Hepatocyte (in vitro differentiated cells): ENCODE data around the gene MAPK4. TPM values are rescaled to one million over a fixed set of nuclear protein-coding genes. Genes with fewer than 3 reads are reported as not detected.

Source experiments
- DNase-seq: peaks from one replicate; pipeline ENCODE4 v3.0.0-alpha.2; 2016; ENCODE audit warnings: low spot score
- H2AFZ ChIP-seq: fragments of 200-600 bp; sonication (generic); 2 replicates; pipeline ENCODE4 v1.6.0; 2016; ENCODE audit warnings: antibody characterized with exemption, mild to moderate bottlenecking
- H3K27ac ChIP-seq: fragments of 200-600 bp; sonication (generic); 2 replicates; pipeline ENCODE4 v1.5.1; 2016; ENCODE audit warnings: mild to moderate bottlenecking
- H3K27me3 ChIP-seq: fragments of 200-600 bp; sonication (generic); 2 replicates; pipeline ENCODE4 v1.6.1; 2016
- H3K36me3 ChIP-seq: fragments of 200-600 bp; sonication (generic); replicated peaks from 2 replicates; pipeline ENCODE4 v1.5.1; 2016; ENCODE audit warnings: low read depth; ENCODE audit not compliant: insufficient read depth
- H3K4me1 ChIP-seq: fragments of 200-600 bp; sonication (generic); 2 replicates; pipeline ENCODE4 v1.5.1; 2016; ENCODE audit warnings: mild to moderate bottlenecking, moderate library complexity; ENCODE audit not compliant: insufficient read depth
- H3K4me2 ChIP-seq: fragments of 200-600 bp; sonication (generic); 2 replicates; pipeline ENCODE4 v1.6.0; 2016
- H3K4me3 ChIP-seq: fragments of 200-600 bp; sonication (generic); 2 replicates; pipeline ENCODE4 v1.5.1; 2016; ENCODE audit warnings: mild to moderate bottlenecking
- H3K79me2 ChIP-seq: fragments of 200-600 bp; sonication (generic); 2 replicates; pipeline ENCODE4 v1.6.0; 2017; ENCODE audit warnings: mild to moderate bottlenecking
- H3K9me2 ChIP-seq: fragments of 200-600 bp; sonication (generic); replicated peaks from 2 replicates; pipeline ENCODE4 v1.6.0; 2017; ENCODE audit warnings: mild to moderate bottlenecking; ENCODE audit not compliant: insufficient read depth
- H3K9me3 ChIP-seq: fragments of 200-600 bp; sonication (generic); 2 replicates; pipeline ENCODE4 v1.5.1; 2016; ENCODE audit warnings: low read depth, mild to moderate bottlenecking
- H4K20me1 ChIP-seq: fragments of 200-600 bp; sonication (generic); 2 replicates; pipeline ENCODE4 v1.6.0; 2016; ENCODE audit warnings: mild to moderate bottlenecking; ENCODE audit not compliant: insufficient read depth, poor library complexity, severe bottlenecking
- CTCF ChIP-seq: fragments of 200-600 bp; sonication (generic); IDR thresholded peaks from 2 replicates; pipeline ENCODE4 v1.5.1; 2016; ENCODE audit warnings: antibody characterized with exemption, mild to moderate bottlenecking; ENCODE audit not compliant: poor library complexity
- EZH2 ChIP-seq: fragments of 200-600 bp; sonication (generic); IDR thresholded peaks from 2 replicates; pipeline ENCODE4 v1.6.1; 2016; ENCODE audit warnings: antibody characterized with exemption, mild to moderate bottlenecking, borderline replicate concordance
- EZH2phosphoT487 ChIP-seq: fragments of 200-600 bp; sonication (generic); IDR thresholded peaks from one replicate; pipeline ENCODE4 v1.6.1; 2018; ENCODE audit warnings: antibody characterized with exemption, mild to moderate bottlenecking, low read depth, moderate library complexity; ENCODE audit not compliant: unreplicated experiment, severe bottlenecking
- WGBS: methylation state at CpG from one replicate; pipeline ENCODE4 v1.1.6; 2016; ENCODE audit warnings: low lambda C conversion rate; ENCODE audit errors: missing lambda C conversion rate; 5-methylcytosine and 5-hydroxymethylcytosine counted together
- polyA plus RNA-seq: library from polyadenylated mRNA; unstranded; fragments of >200 nt; fragmentation: Nextera tagmentation; extraction: Ambion mirVana; gene quantifications from 2 replicates; pipeline ENCODE4 v1.2.1, GENCODE V29; 2016
- total RNA-seq: library from RNA; depleted of rRNA; stranded (reverse); fragments of >200 nt; gene quantifications from 2 replicates; pipeline ENCODE4 v1.2.3, GENCODE V29; 2014

MAPK4 gene
- total and polyA plus RNA-seq, 2 experiments from 2014 or later = 2.0 to 2.4 TPM

- WGBS = 90% methylated on average over 1 of the region's 1 CpG
- DNase-seq = no peak
- TF ChIP-seq EZH2 (no peak), CTCF (no peak), EZH2phosphoT487 (no peak)
- Histone ChIP-seq H4K20me1 (no peaks in the 10 kb centered on the region), H3K36me3 (no peaks in the 10 kb centered on the region), H3K9me2 (no peaks in the 10 kb centered on the region), H3K79me2 (no peaks in the 10 kb centered on the region), H3K4me1 (no peaks in the 10 kb centered on the region), H3K27me3 (no peaks in the 10 kb centered on the region), H3K4me3 (no peak overlapping the region), H2AFZ (no peak overlapping the region), H3K27ac (no peak overlapping the region), H3K4me2 (no peak overlapping the region), H3K9me3 (no peaks in the 10 kb centered on the region)
These were observed 121.1 kb downstream of the MAPK4 start for GRCh38 chr18:50680966-50681365.

DNA sequence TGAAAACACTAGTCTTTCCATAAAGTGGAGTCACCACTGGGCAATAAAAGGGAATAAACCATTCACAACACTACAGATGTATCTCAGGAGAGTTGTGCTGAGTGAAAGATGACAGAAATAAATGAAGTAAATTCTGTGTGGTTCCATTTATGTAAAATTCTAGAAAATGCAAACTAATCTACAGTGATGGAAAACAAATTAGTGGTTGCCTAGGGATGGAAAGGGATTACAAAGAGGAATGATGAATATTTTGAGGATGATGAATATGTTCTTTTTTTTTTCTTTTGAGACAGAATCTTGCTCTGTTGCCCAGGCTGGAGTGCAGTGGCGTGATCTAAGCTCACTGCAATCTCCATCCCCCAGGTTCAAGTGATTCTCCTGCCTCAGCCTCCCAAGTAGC, 123.0 kb downstream of the MAPK4 start:
- no peaks in the 10 kb centered on the region for H3K9me2 ChIP-seq
- 93% methylated on average over 1 of the region's 1 CpG for WGBS
- H3K4me2 ChIP-seq = no peak overlapping the region
- no peak overlapping the region for H2AFZ ChIP-seq
- H3K27ac ChIP-seq = no peak overlapping the region
- H3K4me3 ChIP-seq = no peak overlapping the region
- no peaks in the 10 kb centered on the region for H3K9me3 ChIP-seq
- TF ChIP-seq CTCF = no peak
- TF ChIP-seq EZH2 = no peak
- TF ChIP-seq EZH2phosphoT487 = no peak
- no peaks in the 10 kb centered on the region for H3K36me3 ChIP-seq
- H3K4me1 ChIP-seq = no peaks in the 10 kb centered on the region
- DNase-seq = no peak
- no peaks in the 10 kb centered on the region for H4K20me1 ChIP-seq
- H3K27me3 ChIP-seq = no peaks in the 10 kb centered on the region
- no peaks in the 10 kb centered on the region for H3K79me2 ChIP-seq

- no peaks in the 10 kb centered on the region for H4K20me1 ChIP-seq
- H3K36me3 ChIP-seq = no peaks in the 10 kb centered on the region
- no peak overlapping the region for H3K4me2 ChIP-seq
- H3K4me1 ChIP-seq = no peaks in the 10 kb centered on the region
- H3K79me2 ChIP-seq = no peaks in the 10 kb centered on the region
- TF ChIP-seq EZH2 (no peak), CTCF (no peak), EZH2phosphoT487 (no peak)
- H3K9me2 ChIP-seq = no peaks in the 10 kb centered on the region
- 86% methylated on average over 8 of the region's 8 CpGs for WGBS
- no peak overlapping the region for H2AFZ ChIP-seq
- DNase-seq = no peak
- H3K27me3 ChIP-seq = no peaks in the 10 kb centered on the region
- no peak overlapping the region for H3K4me3 ChIP-seq
- no peak overlapping the region for H3K27ac ChIP-seq
- no peaks in the 10 kb centered on the region for H3K9me3 ChIP-seq
These were observed 126.5 kb downstream of the MAPK4 start for GRCh38 chr18:50686409-50686808.

DNA sequence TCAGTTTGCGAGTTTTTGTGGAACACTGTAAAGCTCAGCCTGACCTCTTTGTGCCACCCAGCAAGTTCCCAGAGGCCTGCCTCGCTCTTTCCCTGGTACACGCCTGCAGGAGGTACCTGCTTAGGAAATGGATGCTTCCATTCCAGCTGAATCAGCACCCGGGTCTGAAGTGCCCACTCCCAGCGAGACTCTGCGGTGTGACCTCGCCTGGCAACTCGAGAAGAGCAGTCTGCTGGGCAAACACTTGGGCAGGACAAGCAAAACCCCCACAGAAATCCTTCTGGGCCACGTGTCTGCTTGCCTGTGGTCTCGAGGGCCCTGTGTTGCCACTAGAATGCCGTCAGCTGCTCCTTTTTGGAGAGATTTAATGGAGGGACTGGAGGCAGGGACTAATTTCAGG, 127.6 kb downstream of the MAPK4 start:
- Histone ChIP-seq H3K4me2 (no peak overlapping the region), H3K9me2 (no peaks in the 10 kb centered on the region), H3K79me2 (no peaks in the 10 kb centered on the region), H3K9me3 (no peaks in the 10 kb centered on the region), H3K27me3 (no peaks in the 10 kb centered on the region), H2AFZ (no peak overlapping the region), H3K4me1 (no peaks in the 10 kb centered on the region), H3K27ac (no peak overlapping the region), H3K4me3 (no peak overlapping the region), H3K36me3 (no peaks in the 10 kb centered on the region), H4K20me1 (no peaks in the 10 kb centered on the region)
- no peak for TF ChIP-seq EZH2phosphoT487
- no peak for TF ChIP-seq EZH2
- no peak for TF ChIP-seq CTCF
- DNase-seq = no peak
- 88% methylated on average over 11 of the region's 11 CpGs for whole genome bisulfite sequencing
